Activated naive CD8-positive, alpha-beta T cell treated with anti-CD3 and anti-CD28 coated beads, Interleukin-2, amount 50 U/mL, for 16 hours (primary cell): ENCODE measurements around the gene MUTYH.

Experiments
- DNase-seq: peaks from one replicate; pipeline ENCODE4 v3.0.0-alpha.2; 2020; ENCODE audit warnings: low read depth, low spot score

The MUTYH gene

GRCh38 chr1:45348966-45349677 lies 8.9 kb upstream of the MUTYH start:
- DNase-seq, result no peak

- DNase-seq, result no peak
Measured at GRCh38 chr1:45348609-45348965, 8.3 kb upstream of the MUTYH start.

DNA sequence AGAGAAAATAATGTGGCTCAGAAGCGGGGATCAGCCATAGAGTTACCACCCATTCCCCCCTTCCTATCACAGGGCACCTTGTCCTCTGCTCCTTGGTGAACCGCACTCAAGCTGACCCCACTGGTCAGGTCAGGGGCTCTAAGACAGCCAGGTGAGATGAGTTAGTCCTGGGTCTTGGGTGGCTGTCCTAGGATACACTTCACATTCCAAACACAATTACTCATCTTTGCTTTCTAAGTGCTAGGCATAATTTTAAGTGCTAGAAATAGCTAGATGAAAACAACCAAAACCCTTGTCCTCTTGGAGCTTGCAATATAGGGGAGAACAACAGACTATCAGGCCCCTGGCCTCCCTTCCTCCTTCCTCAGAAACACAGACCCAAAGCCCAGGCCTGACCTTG lies 7.8 kb upstream of the MUTYH start:
- no peak for DNase-seq

GRCh38 chr1:45346473-45346872 lies 6.2 kb upstream of the MUTYH start:
- no peak for DNase-seq

DNA sequence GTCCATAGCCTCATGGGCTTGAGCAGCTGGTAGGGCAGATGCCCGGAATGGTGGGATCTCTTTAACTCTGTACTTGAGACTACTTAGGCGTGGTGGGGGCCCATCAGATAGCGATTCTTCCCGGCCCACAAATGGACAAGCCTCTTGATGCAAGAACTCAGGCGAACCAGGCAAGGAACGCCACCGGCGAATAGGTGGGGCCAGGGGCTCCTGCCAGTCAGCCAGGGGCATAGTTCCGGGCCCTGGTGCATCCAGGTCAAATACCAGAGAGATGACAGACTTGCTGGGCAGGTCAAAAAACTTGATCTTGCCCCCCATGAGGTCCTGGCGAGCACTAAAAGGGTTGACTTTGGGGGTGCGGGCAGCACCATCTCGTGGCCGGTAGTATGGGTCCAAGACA lies 4.8 kb upstream of the MUTYH start:
- no peak for DNase-seq

GRCh38 chr1:45344499-45344898 lies 4.3 kb upstream of the MUTYH start:
- no peak for DNase-seq

DNA sequence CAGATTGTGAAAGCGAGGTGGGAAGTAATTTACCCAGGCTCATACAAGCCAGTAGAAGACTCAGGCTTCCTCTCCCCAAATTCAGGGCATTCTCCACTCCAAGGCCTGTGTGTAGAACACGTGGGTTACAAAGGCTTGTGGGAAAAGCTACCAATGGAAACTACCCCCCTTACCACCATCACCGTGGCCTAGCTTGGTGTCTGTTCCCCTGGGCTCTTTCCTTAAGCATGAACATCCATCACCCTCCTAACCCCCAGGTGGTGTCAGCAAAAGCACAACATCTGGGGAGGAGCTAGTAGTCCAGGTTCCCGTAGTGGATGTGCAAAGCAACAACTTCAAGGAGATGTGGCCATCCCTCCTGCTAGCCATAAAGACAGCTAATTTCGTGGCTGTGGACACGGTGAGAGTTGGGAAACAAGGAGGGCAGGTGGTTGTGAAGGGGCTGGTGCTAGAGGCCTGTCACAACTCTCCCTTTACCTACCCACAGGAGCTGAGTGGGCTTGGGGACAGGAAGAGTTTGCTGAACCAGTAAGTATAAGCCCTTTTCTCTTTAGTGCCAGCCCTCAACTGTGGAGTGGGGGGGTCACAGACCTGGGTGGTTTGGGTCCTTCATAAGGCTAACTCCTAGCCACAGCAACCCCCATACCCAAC lies 701 bp upstream of the MUTYH start:
- DNase-seq, result no peak

DNA sequence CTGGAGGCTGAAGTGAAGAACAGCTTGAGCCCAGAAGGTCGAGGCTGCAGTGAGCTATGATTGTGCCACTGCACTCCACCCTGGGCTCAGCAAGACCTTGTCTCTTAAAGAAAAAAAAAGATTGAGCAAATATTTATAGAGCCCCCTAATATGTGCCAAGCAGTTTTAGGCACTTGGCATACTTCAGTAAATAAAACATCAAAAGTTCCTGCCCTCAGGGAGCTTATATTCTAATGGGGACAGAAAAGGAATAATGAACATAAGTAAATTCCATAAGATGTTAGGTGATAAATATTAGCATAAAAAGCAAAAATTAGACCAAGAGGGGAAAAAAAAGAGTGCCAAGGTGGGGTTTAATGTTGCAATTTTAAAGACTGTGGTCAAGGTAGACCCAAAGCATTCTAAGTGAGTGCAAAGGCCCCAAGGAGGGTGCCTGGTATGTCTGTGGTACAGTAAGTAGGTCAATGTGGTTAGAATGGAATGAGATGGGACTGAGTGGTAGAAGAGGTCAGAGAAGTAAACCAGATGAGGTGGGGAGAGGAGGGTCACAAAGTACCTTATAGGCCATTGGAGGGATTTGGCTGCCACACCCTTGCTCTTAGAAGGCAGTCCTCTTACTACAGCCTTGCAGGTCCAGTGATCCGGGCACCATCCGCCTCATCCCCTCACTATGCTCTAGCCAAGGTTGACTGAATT lies 2.5 kb downstream of the MUTYH start:
- DNase-seq, result no peak

GRCh38 chr1:45335855-45336324 lies 4.3 kb downstream of the MUTYH start:
- DNase-seq, result no peak

DNA sequence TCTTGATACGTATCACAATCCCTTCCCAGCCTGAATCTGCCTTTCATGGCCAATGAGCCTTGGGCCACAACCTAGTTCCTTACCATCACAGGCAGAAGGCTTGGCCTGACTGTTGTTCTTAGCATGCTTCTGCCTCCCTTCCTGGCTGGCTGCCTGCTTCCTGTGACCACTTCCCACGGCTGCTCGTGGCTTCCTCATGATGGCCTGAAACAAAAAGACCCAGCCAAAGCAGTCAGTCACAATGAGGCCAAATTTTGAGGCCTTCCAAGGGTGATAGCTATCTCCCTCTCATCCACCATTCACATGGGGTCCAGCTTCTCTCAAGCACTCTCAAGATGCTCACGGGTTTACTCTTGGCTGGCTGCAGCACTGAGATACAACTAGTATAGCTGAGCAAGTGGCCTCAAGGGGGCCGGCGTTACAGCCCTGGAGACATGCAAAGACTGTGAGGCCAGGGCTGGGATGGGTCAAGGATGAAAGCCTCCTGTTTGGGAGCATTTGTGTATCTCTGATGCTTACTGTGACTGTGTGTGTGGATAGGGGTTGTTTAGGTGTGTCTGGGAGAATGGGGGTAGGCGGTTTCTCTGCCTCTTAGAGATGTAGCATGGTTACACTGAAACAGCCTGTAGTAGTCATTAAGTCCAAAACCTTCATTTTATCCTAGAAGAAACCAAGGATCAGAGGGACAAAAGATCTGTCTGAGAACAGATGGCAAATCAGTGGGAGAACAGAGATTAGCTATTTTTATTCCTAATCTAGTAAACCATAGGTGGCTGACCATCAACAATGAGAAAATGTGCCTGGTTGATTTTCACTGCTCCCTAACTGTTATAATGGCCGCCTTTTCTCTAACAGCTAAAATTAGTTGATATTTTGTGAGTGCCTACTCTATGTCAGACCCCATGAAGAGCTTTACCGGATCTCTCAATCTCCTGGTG lies 5.7 kb downstream of the MUTYH start:
- no peak for DNase-seq

GRCh38 chr1:45332346-45332720 lies 7.9 kb downstream of the MUTYH start:
- DNase-seq, result no peak

GRCh38 chr1:45331436-45332345 lies 8.5 kb downstream of the MUTYH start:
- no peak for DNase-seq

GRCh38 chr1:45329445-45329844 lies 10.8 kb downstream of the MUTYH start:
- DNase-seq, result no peak

- DNase-seq, result no peak
Measured at GRCh38 chr1:45328680-45329079, 11.6 kb downstream of the MUTYH start.

GRCh38 chr1:45327644-45328515 lies 12.4 kb downstream of the MUTYH start:
- no peak for DNase-seq

DNA sequence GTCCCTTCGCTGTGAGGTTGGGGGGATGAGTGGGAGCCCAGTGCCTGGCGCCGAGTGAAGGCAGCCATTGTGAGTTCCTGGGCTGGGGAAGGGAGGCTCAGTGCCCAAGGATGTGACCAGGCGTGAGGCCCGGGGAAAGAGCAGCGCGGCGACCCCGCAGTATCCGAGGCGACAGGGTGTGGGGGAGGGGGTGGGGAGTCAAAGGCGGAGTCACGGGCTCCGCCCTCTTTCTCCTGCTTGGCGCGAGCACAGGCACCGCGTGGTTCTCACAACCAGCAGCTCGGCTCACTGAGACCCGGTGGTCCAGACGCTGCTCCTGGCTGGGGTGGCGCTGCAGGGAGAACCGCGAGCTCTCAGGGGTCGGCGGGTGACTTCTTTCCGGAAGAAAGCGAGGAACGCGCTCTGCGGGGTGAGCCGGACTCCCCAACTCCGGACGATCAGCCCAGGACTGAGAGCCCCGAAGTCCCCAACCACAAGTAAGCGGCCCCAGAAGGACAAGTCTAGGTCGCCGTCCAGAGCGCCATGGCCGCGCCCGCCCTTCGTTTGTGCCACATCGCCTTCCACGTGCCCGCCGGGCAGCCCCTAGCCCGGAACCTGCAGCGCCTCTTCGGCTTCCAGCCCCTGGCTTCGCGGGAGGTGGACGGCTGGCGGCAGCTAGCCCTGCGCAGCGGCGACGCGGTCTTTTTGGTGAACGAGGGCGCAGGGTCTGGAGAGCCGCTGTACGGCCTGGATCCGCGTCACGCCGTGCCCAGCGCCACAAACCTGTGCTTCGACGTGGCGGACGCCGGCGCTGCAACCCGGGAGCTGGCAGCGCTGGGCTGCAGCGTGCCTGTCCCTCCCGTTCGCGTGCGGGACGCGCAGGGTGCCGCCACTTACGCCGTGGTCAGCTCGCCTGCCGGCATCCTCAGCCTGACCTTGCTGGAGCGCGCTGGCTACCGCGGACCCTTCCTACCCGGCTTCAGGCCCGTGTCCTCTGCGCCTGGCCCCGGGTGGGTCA lies 13.3 kb downstream of the MUTYH start, which contains the start of gene HPDL:
HPDL (plus strand) TSS at position 269 of the 997 bp plus-strand sequence; CDS start at position 523, 254 bp downstream.
- DNase-seq, result peak; percentile 59

DNA sequence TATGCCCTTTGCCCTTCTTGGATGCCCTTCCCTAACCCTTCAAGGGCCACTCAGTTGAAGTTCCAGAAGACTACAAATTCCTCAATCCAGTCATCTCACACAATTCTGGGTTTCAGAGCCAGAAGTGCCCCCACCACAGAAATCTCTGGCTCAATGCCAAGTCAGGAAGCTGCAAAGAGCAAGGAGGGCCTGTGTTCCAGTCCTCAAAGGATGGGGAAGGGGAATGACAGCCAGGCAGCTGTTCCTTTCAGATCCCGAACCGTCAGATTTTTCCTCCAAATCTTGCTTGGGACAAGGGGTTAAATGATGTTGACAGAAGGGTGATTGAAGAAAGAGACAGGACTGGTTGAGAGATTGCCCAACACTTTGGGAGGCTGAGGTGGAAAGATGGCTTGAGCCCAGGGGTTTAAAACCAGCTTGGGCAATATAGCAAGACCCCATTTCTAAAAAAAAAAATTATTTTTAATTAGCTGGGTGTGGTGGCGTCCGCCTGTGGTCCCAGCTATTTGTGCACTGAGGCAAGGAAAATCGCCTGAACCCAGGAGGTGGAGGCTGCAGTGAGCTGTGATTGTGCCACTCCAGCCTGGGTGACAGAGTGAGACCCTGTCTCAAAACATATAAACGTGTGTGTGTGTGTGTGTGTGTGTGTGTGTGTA lies 14.3 kb downstream of the MUTYH start:
- no peak for DNase-seq
